Neural progenitor cell (in vitro differentiated cells): ENCODE data around the gene GRAMD1C. TPM values are rescaled to one million over a fixed set of nuclear protein-coding genes. Genes with fewer than 3 reads are reported as not detected.

Source experiments
- DNase-seq: peaks from one replicate; pipeline ENCODE4 v3.0.0-alpha.2; 2016; ENCODE audit warnings: low spot score
- H2AFZ ChIP-seq: fragments of 200-600 bp; sonication (generic); replicated peaks from 2 replicates; pipeline ENCODE4 v1.6.1; 2016; ENCODE audit warnings: antibody characterized with exemption
- H3F3A ChIP-seq: fragments of 200-600 bp; sonication (generic); 2 replicates; pipeline ENCODE4 v1.6.1; 2016; ENCODE audit warnings: antibody characterized with exemption, low read depth
- H3K27ac ChIP-seq: fragments of 200-600 bp; sonication (generic); 2 replicates; pipeline ENCODE4 v1.5.1; 2016; ENCODE audit warnings: mild to moderate bottlenecking
- H3K27me3 ChIP-seq: fragments of 200-600 bp; sonication (generic); 2 replicates; pipeline ENCODE4 v1.6.1; 2016; ENCODE audit warnings: mild to moderate bottlenecking, moderate library complexity
- H3K36me3 ChIP-seq: fragments of 200-600 bp; sonication (generic); 2 replicates; pipeline ENCODE4 v1.5.1; 2016
- H3K4me1 ChIP-seq: fragments of 200-600 bp; sonication (generic); 2 replicates; pipeline ENCODE4 v1.6.1; 2016; ENCODE audit warnings: mixed run types
- H3K4me2 ChIP-seq: fragments of 200-600 bp; sonication (generic); 2 replicates; pipeline ENCODE4 v1.6.1; 2016
- H3K4me3 ChIP-seq: fragments of 200-600 bp; sonication (generic); 2 replicates; pipeline ENCODE4 v1.5.1; 2016
- H3K79me2 ChIP-seq: fragments of 200-600 bp; sonication (generic); 2 replicates; pipeline ENCODE4 v1.6.1; 2016; ENCODE audit warnings: low read depth
- H3K9ac ChIP-seq: fragments of 200-600 bp; sonication (generic); 2 replicates; pipeline ENCODE4 v1.6.1; 2016
- H3K9me3 ChIP-seq: fragments of 200-600 bp; sonication (generic); 2 replicates; pipeline ENCODE4 v1.5.1; 2016; ENCODE audit warnings: low read depth
- H4K20me1 ChIP-seq: fragments of 200-600 bp; sonication (generic); 2 replicates; pipeline ENCODE4 v1.6.1; 2016; ENCODE audit warnings: low read depth
- H3K27ac Mint-ChIP-seq: 3 replicates; pipeline ENCODE4 v1.8.0; 2021; ENCODE audit warnings: mixed read lengths
- H3K27me3 Mint-ChIP-seq: 2 replicates; pipeline ENCODE4 v1.8.0; 2022; ENCODE audit warnings: low read depth, mild to moderate bottlenecking, inconsistent platforms, moderate library complexity, mixed read lengths; ENCODE audit not compliant: insufficient read depth
- H3K36me3 Mint-ChIP-seq: 3 replicates; pipeline ENCODE4 v1.8.0; 2021; ENCODE audit warnings: mixed read lengths
- H3K4me1 Mint-ChIP-seq: 3 replicates; pipeline ENCODE4 v1.8.0; 2021; ENCODE audit warnings: mixed read lengths
- H3K4me3 Mint-ChIP-seq: 3 replicates; pipeline ENCODE4 v1.8.0; 2021; ENCODE audit warnings: mild to moderate bottlenecking, moderate library complexity, mixed read lengths
- H3K9me3 Mint-ChIP-seq: 3 replicates; pipeline ENCODE4 v1.8.0; 2020; ENCODE audit warnings: mixed read lengths
- CTCF ChIP-seq: fragments of 200-600 bp; sonication (generic); IDR thresholded peaks from 2 replicates; pipeline ENCODE4 v1.5.1; 2017; ENCODE audit warnings: antibody characterized with exemption, mild to moderate bottlenecking
- EZH2 ChIP-seq: fragments of 200-600 bp; sonication (generic); IDR thresholded peaks from 2 replicates; pipeline ENCODE4 v1.6.1; 2017; ENCODE audit warnings: antibody characterized with exemption, mild to moderate bottlenecking, moderate library complexity
- EZH2phosphoT487 ChIP-seq: fragments of 200-600 bp; sonication (generic); IDR thresholded peaks from 2 replicates; pipeline ENCODE4 v1.6.1; 2017; ENCODE audit warnings: antibody characterized with exemption
- total RNA-seq: library from RNA; depleted of rRNA; stranded (reverse); fragments of >200 nt; gene quantifications from 2 replicates; pipeline ENCODE4 v1.2.3, GENCODE V29; 2015; ENCODE audit warnings: low replicate concordance

The GRAMD1C gene
- total RNA-seq, 1 donor from 2014 or later, result 10.7 TPM

- H3K9me3 ChIP-seq, result no peaks in the 10 kb centered on the region
- Mint-ChIP-seq H3K27ac (no peak within 1 kb of the TSS), H3K4me1 (peaks cover 8% of the 10 kb centered on the region), H3K27me3 (peaks cover 17% of the 10 kb centered on the region), H3K36me3 (no peaks in the 10 kb centered on the region), H3K4me3 (peak within 1 kb of the TSS; percentile 89), H3K9me3 (no peaks in the 10 kb centered on the region)
- peaks cover 13% of the 10 kb centered on the region for H3K4me1 ChIP-seq
- DNase-seq, result peak; percentile 81
- H3K4me3 ChIP-seq, result peak within 1 kb of the TSS; percentile 65
- no peaks in the 10 kb centered on the region for H3K36me3 ChIP-seq
- peak within 1 kb of the TSS; percentile 99 for H3K4me2 ChIP-seq
- no peaks in the 10 kb centered on the region for H4K20me1 ChIP-seq
- peak within 1 kb of the TSS; percentile 90 for H2AFZ ChIP-seq
- peaks cover 57% of the 10 kb centered on the region for H3K27me3 ChIP-seq
- no peak within 1 kb of the TSS for H3K27ac ChIP-seq
- TF ChIP-seq EZH2 (peak; percentile 48), CTCF (no peak), EZH2phosphoT487 (no peak)
- no peaks in the 10 kb centered on the region for H3K79me2 ChIP-seq
- no peak within 1 kb of the TSS for H3K9ac ChIP-seq
- peaks cover 17% of the 10 kb centered on the region for H3F3A ChIP-seq
Measured at GRCh38 chr3:113947372-113948014, 108.9 kb downstream of the GRAMD1C start, which contains the start of gene ZDHHC23. Gene ZDHHC23 (plus strand): TSS chr3:113948013. CDS start chr3:113948803, 790 bp downstream.

GRCh38 chr3:113948015-113948917 lies 109.7 kb downstream of the GRAMD1C start:
- Histone ChIP-seq H3K79me2 (no peaks in the 10 kb centered on the region), H3K4me2 (peak overlapping the region; percentile 99), H4K20me1 (no peaks in the 10 kb centered on the region), H3K4me3 (peak overlapping the region; percentile 65), H3F3A (peaks cover 17% of the 10 kb centered on the region), H3K4me1 (peaks cover 13% of the 10 kb centered on the region), H3K27me3 (peaks cover 57% of the 10 kb centered on the region), H3K27ac (no peak overlapping the region), H3K9ac (no peak overlapping the region), H3K36me3 (no peaks in the 10 kb centered on the region), H3K9me3 (no peaks in the 10 kb centered on the region), H2AFZ (peak overlapping the region; percentile 86)
- H3K27me3 Mint-ChIP-seq, result peaks cover 17% of the 10 kb centered on the region
- H3K4me3 Mint-ChIP-seq, result peak overlapping the region; percentile 77
- H3K27ac Mint-ChIP-seq, result no peak overlapping the region
- DNase-seq, result peak; percentile 79
- H3K36me3 Mint-ChIP-seq, result peaks cover 3% of the 10 kb centered on the region
- no peaks in the 10 kb centered on the region for H3K9me3 Mint-ChIP-seq
- TF ChIP-seq EZH2phosphoT487, result no peak
- TF ChIP-seq EZH2, result no peak
- TF ChIP-seq CTCF, result no peak
- H3K4me1 Mint-ChIP-seq, result peaks cover 8% of the 10 kb centered on the region

GRCh38 chr3:113952921-113953320 lies 114.3 kb downstream of the GRAMD1C start:
- H3K79me2 ChIP-seq, result no peaks in the 10 kb centered on the region
- H3K9me3 Mint-ChIP-seq, result no peaks in the 10 kb centered on the region

More at GRCh38 chr3:113952921-113953320, 114.3 kb downstream of the GRAMD1C start:
- Histone ChIP-seq H3F3A (peaks cover 12% of the 10 kb centered on the region), H3K4me3 (no peak overlapping the region), H4K20me1 (no peaks in the 10 kb centered on the region), H3K9me3 (no peaks in the 10 kb centered on the region), H2AFZ (no peak overlapping the region), H3K9ac (no peak overlapping the region), H3K36me3 (no peaks in the 10 kb centered on the region), H3K27me3 (peaks cover 25% of the 10 kb centered on the region), H3K4me2 (no peak overlapping the region), H3K27ac (no peak overlapping the region), H3K4me1 (peaks cover 18% of the 10 kb centered on the region)
- H3K4me1 Mint-ChIP-seq, result peaks cover 5% of the 10 kb centered on the region
- H3K36me3 Mint-ChIP-seq, result peaks cover 3% of the 10 kb centered on the region
- TF ChIP-seq EZH2phosphoT487 (no peak), CTCF (no peak), EZH2 (no peak)
- H3K27me3 Mint-ChIP-seq, result peaks cover 11% of the 10 kb centered on the region
- DNase-seq, result no peak
- no peak overlapping the region for H3K27ac Mint-ChIP-seq
- no peak overlapping the region for H3K4me3 Mint-ChIP-seq
